Stimulated activated naive CD8-positive, alpha-beta T cell treated with anti-CD3 and anti-CD28 coated beads, Interleukin-15, Interleukin-2, amounts not matched to agents 100 ng/mL and 50 ng/mL, for 24 hours (primary cell): ENCODE results near the gene SH2D3C.

Experiments used
- H3K27ac Mint-ChIP-seq: one replicate; pipeline ENCODE4 v1.8.0; 2021; ENCODE audit warnings: mild to moderate bottlenecking, mixed read lengths
- H3K27me3 Mint-ChIP-seq: one replicate; pipeline ENCODE4 v1.8.0; 2021; ENCODE audit warnings: mixed read lengths
- H3K36me3 Mint-ChIP-seq: one replicate; pipeline ENCODE4 v1.8.0; 2021; ENCODE audit warnings: low read depth, mixed read lengths
- H3K4me1 Mint-ChIP-seq: one replicate; pipeline ENCODE4 v1.8.0; 2021; ENCODE audit warnings: low read depth, mixed read lengths
- H3K4me3 Mint-ChIP-seq: one replicate; pipeline ENCODE4 v1.8.0; 2021; ENCODE audit warnings: mild to moderate bottlenecking, mixed read lengths
- H3K9me3 Mint-ChIP-seq: one replicate; pipeline ENCODE4 v1.8.0; 2021; ENCODE audit warnings: mixed read lengths

Gene SH2D3C

GRCh38 chr9:127753148-127753547, 25.3 kb downstream of the SH2D3C start:
- Mint-ChIP-seq H3K9me3 (no peaks in the 10 kb centered on the region), H3K4me3 (no peak overlapping the region), H3K4me1 (no peaks in the 10 kb centered on the region), H3K27me3 (no peaks in the 10 kb centered on the region), H3K36me3 (peaks cover 17% of the 10 kb centered on the region), H3K27ac (no peak overlapping the region)

GRCh38 chr9:127751269-127752054, 27.0 kb downstream of the SH2D3C start:
- Mint-ChIP-seq H3K27ac (peak overlapping the region; percentile 38), H3K4me1 (peaks cover 12% of the 10 kb centered on the region), H3K4me3 (no peak overlapping the region), H3K9me3 (no peaks in the 10 kb centered on the region), H3K27me3 (no peaks in the 10 kb centered on the region), H3K36me3 (peaks cover 17% of the 10 kb centered on the region)

- peaks cover 16% of the 10 kb centered on the region for H3K4me1 Mint-ChIP-seq
- H3K36me3 Mint-ChIP-seq: peaks cover 22% of the 10 kb centered on the region
- H3K27ac Mint-ChIP-seq: no peak overlapping the region
- no peak overlapping the region for H3K4me3 Mint-ChIP-seq
- no peaks in the 10 kb centered on the region for H3K27me3 Mint-ChIP-seq
- H3K9me3 Mint-ChIP-seq: no peaks in the 10 kb centered on the region
These were observed 29.2 kb downstream of the SH2D3C start for GRCh38 chr9:127749090-127749787.

GRCh38 chr9:127746959-127747569, 31.4 kb downstream of the SH2D3C start:
- peaks cover 26% of the 10 kb centered on the region for H3K36me3 Mint-ChIP-seq
- H3K4me1 Mint-ChIP-seq: peaks cover 16% of the 10 kb centered on the region
- no peaks in the 10 kb centered on the region for H3K27me3 Mint-ChIP-seq
- no peak overlapping the region for H3K4me3 Mint-ChIP-seq
- H3K27ac Mint-ChIP-seq: peak overlapping the region; percentile 34
- no peaks in the 10 kb centered on the region for H3K9me3 Mint-ChIP-seq

GRCh38 chr9:127744398-127745110, 33.9 kb downstream of the SH2D3C start:
- Mint-ChIP-seq H3K4me1 (peaks cover 16% of the 10 kb centered on the region), H3K27me3 (no peaks in the 10 kb centered on the region), H3K36me3 (peaks cover 19% of the 10 kb centered on the region), H3K4me3 (no peak overlapping the region), H3K27ac (no peak overlapping the region), H3K9me3 (no peaks in the 10 kb centered on the region)

- H3K27ac Mint-ChIP-seq: no peak overlapping the region
- no peaks in the 10 kb centered on the region for H3K9me3 Mint-ChIP-seq
- H3K36me3 Mint-ChIP-seq: peaks cover 21% of the 10 kb centered on the region
- no peak overlapping the region for H3K4me3 Mint-ChIP-seq
- no peaks in the 10 kb centered on the region for H3K27me3 Mint-ChIP-seq
- peaks cover 13% of the 10 kb centered on the region for H3K4me1 Mint-ChIP-seq
These were observed 35.9 kb downstream of the SH2D3C start for GRCh38 chr9:127742435-127743088.

- Mint-ChIP-seq H3K27me3 (no peaks in the 10 kb centered on the region), H3K36me3 (peaks cover 21% of the 10 kb centered on the region), H3K4me1 (peaks cover 7% of the 10 kb centered on the region), H3K4me3 (no peak overlapping the region), H3K27ac (no peak overlapping the region), H3K9me3 (no peaks in the 10 kb centered on the region)
These were observed 36.5 kb downstream of the SH2D3C start for GRCh38 chr9:127741831-127742434.

- H3K27ac Mint-ChIP-seq: no peak overlapping the region
- peaks cover 16% of the 10 kb centered on the region for H3K36me3 Mint-ChIP-seq
- peaks cover 7% of the 10 kb centered on the region for H3K4me1 Mint-ChIP-seq
- no peaks in the 10 kb centered on the region for H3K9me3 Mint-ChIP-seq
- H3K27me3 Mint-ChIP-seq: no peaks in the 10 kb centered on the region
- no peak overlapping the region for H3K4me3 Mint-ChIP-seq
These were observed 38.7 kb downstream of the SH2D3C start for GRCh38 chr9:127739614-127740330.

GRCh38 chr9:127738666-127739065, 39.8 kb downstream of the SH2D3C start:
- Mint-ChIP-seq H3K4me1 (peaks cover 16% of the 10 kb centered on the region), H3K9me3 (no peaks in the 10 kb centered on the region), H3K27ac (no peak overlapping the region), H3K36me3 (peaks cover 16% of the 10 kb centered on the region), H3K4me3 (no peak overlapping the region), H3K27me3 (no peaks in the 10 kb centered on the region)

GRCh38 chr9:127735530-127736185, 42.8 kb downstream of the SH2D3C start:
- no peaks in the 10 kb centered on the region for H3K9me3 Mint-ChIP-seq
- H3K36me3 Mint-ChIP-seq: peaks cover 12% of the 10 kb centered on the region
- H3K4me3 Mint-ChIP-seq: peak overlapping the region; percentile 80
- H3K4me1 Mint-ChIP-seq: peaks cover 17% of the 10 kb centered on the region
- no peaks in the 10 kb centered on the region for H3K27me3 Mint-ChIP-seq
- peak overlapping the region; percentile 73 for H3K27ac Mint-ChIP-seq

- Mint-ChIP-seq H3K36me3 (peaks cover 12% of the 10 kb centered on the region), H3K4me3 (peak within 1 kb of the TSS; percentile 80), H3K27me3 (no peaks in the 10 kb centered on the region), H3K9me3 (no peaks in the 10 kb centered on the region), H3K4me1 (peaks cover 17% of the 10 kb centered on the region), H3K27ac (peak within 1 kb of the TSS; percentile 73)
These were observed 43.5 kb downstream of the SH2D3C start, which contains the start of gene TOR2A for GRCh38 chr9:127734747-127735529. Gene TOR2A, minus strand, starts transcription at chr9:127735294. Its CDS starts 24 bp downstream, at chr9:127735270.

- Mint-ChIP-seq H3K27me3 (no peaks in the 10 kb centered on the region), H3K36me3 (peaks cover 12% of the 10 kb centered on the region), H3K27ac (peak overlapping the region; percentile 72), H3K4me3 (peak overlapping the region; percentile 80), H3K9me3 (no peaks in the 10 kb centered on the region), H3K4me1 (peaks cover 17% of the 10 kb centered on the region)
These were observed 44.2 kb downstream of the SH2D3C start for GRCh38 chr9:127734247-127734746.
